ENCODE results near the gene FSIP1. TPM values are rescaled to one million over a fixed set of nuclear protein-coding genes. Genes with fewer than 3 reads are reported as not detected.

Gene FSIP1
- total and polyA plus RNA-seq, 9 of the 15 experiments (the other 6 are each of a cell fraction or from before 2014, with no cell fraction given) = 0.07 to 0.51 (median 0.29) TPM

GRCh38 chr15:39782441-39783138, at the start of gene FSIP1 (continued):
- TF ChIP-seq TCF15 (CRISPR knock-in tag; IDR thresholded peaks at IDR 0.05) (no peak), PPARD (CRISPR knock-in tag; IDR thresholded peaks at IDR 0.05) (no peak), BDP1 (IDR thresholded peaks at IDR 0.05; ENCODE audit: insufficient read depth, insufficient read length) (no peak), FOXP1 (CRISPR knock-in tag; IDR thresholded peaks at IDR 0.05) (no peak), IRF9 (tag; IDR thresholded peaks at IDR 0.05) (no peak), ZBTB40 (IDR thresholded peaks at IDR 0.05) (peak; percentile 86), ZBTB40 (CRISPR knock-in tag; IDR thresholded peaks at IDR 0.05) (no peak), TFAP4 (CRISPR knock-in tag; IDR thresholded peaks at IDR 0.05; ENCODE audit: borderline replicate concordance) (peak; percentile 83), E2F3 (CRISPR knock-in tag; IDR thresholded peaks at IDR 0.05) (no peak), BCOR (IDR thresholded peaks at IDR 0.05) (peak; percentile 92)
- TF ChIP-seq, protein P1, sequence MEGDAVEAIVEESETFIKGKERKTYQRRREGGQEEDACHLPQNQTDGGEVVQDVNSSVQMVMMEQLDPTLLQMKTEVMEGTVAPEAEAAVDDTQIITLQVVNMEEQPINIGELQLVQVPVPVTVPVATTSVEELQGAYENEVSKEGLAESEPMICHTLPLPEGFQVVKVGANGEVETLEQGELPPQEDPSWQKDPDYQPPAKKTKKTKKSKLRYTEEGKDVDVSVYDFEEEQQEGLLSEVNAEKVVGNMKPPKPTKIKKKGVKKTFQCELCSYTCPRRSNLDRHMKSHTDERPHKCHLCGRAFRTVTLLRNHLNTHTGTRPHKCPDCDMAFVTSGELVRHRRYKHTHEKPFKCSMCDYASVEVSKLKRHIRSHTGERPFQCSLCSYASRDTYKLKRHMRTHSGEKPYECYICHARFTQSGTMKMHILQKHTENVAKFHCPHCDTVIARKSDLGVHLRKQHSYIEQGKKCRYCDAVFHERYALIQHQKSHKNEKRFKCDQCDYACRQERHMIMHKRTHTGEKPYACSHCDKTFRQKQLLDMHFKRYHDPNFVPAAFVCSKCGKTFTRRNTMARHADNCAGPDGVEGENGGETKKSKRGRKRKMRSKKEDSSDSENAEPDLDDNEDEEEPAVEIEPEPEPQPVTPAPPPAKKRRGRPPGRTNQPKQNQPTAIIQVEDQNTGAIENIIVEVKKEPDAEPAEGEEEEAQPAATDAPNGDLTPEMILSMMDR (IDR thresholded peaks at IDR 0.05 in 2 of 3, conservative IDR thresholded peaks at IDR 0.05 in 1 of 3; ENCODE audit: insufficient read depth in 2 of 3, low read depth in 1 of 3, low read length in 3 of 3) = peak in 1 of 3 experiments; percentile 30; a peak in 1 of 6 replicates
- TF ChIP-seq, protein P2, sequence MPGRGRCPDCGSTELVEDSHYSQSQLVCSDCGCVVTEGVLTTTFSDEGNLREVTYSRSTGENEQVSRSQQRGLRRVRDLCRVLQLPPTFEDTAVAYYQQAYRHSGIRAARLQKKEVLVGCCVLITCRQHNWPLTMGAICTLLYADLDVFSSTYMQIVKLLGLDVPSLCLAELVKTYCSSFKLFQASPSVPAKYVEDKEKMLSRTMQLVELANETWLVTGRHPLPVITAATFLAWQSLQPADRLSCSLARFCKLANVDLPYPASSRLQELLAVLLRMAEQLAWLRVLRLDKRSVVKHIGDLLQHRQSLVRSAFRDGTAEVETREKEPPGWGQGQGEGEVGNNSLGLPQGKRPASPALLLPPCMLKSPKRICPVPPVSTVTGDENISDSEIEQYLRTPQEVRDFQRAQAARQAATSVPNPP (IDR thresholded peaks at IDR 0.05; ENCODE audit: borderline replicate concordance, insufficient read depth, insufficient read length) = no peak

All from K562 (cell line).